AG04450 (cell line): Measurements from ENCODE around the gene LHX3. TPM values are rescaled to one million over a fixed set of nuclear protein-coding genes. Genes with fewer than 3 reads are reported as not detected.

Source experiments
- CTCF ChIA-PET: fragments of 300-600, 350-600 bp; formaldehyde crosslinking; extraction: SDS; loops from one replicate; lab custom pipeline; 2022; ENCODE audit warnings: antibody characterized with exemption, inconsistent platforms; lab: Charles Lee
- POLR2A ChIA-PET: fragments of 350-600 bp; formaldehyde crosslinking; extraction: SDS; loops from one replicate; lab custom pipeline; 2021; ENCODE audit warnings: antibody characterized with exemption, inconsistent platforms; lab: Yijun Ruan, JAX
- DNase-seq: peaks from one replicate; pipeline ENCODE4 v3.0.0-alpha.2; 2011; ENCODE audit warnings: low read depth, low spot score
- H3K27ac ChIP-seq: one replicate; pipeline ENCODE4 v1.5.1; 2012; ENCODE audit warnings: low read depth, low read length, control low read depth
- H3K27me3 ChIP-seq: one replicate; pipeline ENCODE4 v1.6.0; 2012; ENCODE audit warnings: low read length; ENCODE audit not compliant: control insufficient read depth, insufficient read depth
- H3K4me3 ChIP-seq: 2 replicates; pipeline ENCODE4 v1.5.1; 2011; ENCODE audit warnings: mild to moderate bottlenecking, low read depth, low read length, control low read depth
- H3K9me3 ChIP-seq: 2 replicates; pipeline ENCODE4 v1.5.1; 2012; ENCODE audit warnings: low read length; ENCODE audit not compliant: control insufficient read depth, insufficient read depth
- CTCF ChIP-seq: IDR thresholded peaks from 2 replicates; pipeline ENCODE4 v1.5.1; 2011; ENCODE audit warnings: low read depth, low read length, control low read depth, inconsistent platforms
- polyA plus RNA-seq: library from polyadenylated mRNA; depleted of rRNA; stranded (reverse); fragments of >200 nt; gene quantifications from 2 replicates; pipeline ENCODE4 v1.2.3, GENCODE V29; 2011

LHX3 gene
- polyA plus RNA-seq, 1 experiment, result not detected

GRCh38 chr9:136233868-136234267 lies 28.9 kb upstream of the LHX3 start:
- Histone ChIP-seq H3K9me3 (no peaks in the 10 kb centered on the region; the same call in 1 of the 2 replicates), H3K27ac (no peak overlapping the region), H3K27me3 (no peaks in the 10 kb centered on the region), H3K4me3 (no peak overlapping the region)
- ChIA-PET CTCF (interaction anchor here (0.9 kb wide), 1 partner anchor 9 kb away, joined by 3 read pairs; no protein-coding TSS in a partner anchor), POLR2A (no interaction called here)
- no peak for DNase-seq
- no peak for TF ChIP-seq CTCF

- POLR2A ChIA-PET, result no interaction called here
- Histone ChIP-seq H3K27ac (no peak overlapping the region), H3K9me3 (no peaks in the 10 kb centered on the region; the same call in 1 of the 2 replicates), H3K27me3 (no peaks in the 10 kb centered on the region), H3K4me3 (no peak overlapping the region)
- CTCF ChIA-PET, result interaction anchor here (0.9 kb wide), 1 partner anchor 9 kb away, joined by 3 read pairs; no protein-coding TSS in a partner anchor
- no peak for TF ChIP-seq CTCF
- no peak for DNase-seq
These were observed 28.5 kb upstream of the LHX3 start for GRCh38 chr9:136233411-136233810.

GRCh38 chr9:136232969-136233368 lies 28.0 kb upstream of the LHX3 start:
- H3K9me3 ChIP-seq, result no peaks in the 10 kb centered on the region; the same call in 1 of the 2 replicates
- DNase-seq, result no peak
- no peak overlapping the region for H3K27ac ChIP-seq
- no peaks in the 10 kb centered on the region for H3K27me3 ChIP-seq
- POLR2A ChIA-PET, result no interaction called here
- CTCF ChIA-PET, result no interaction called here
- no peak overlapping the region for H3K4me3 ChIP-seq
- no peak for TF ChIP-seq CTCF

GRCh38 chr9:136231478-136232297 lies 26.8 kb upstream of the LHX3 start:
- ChIA-PET POLR2A (no interaction called here), CTCF (no interaction called here)
- TF ChIP-seq CTCF, result no peak
- H3K4me3 ChIP-seq, result no peak overlapping the region
- no peak overlapping the region for H3K27ac ChIP-seq
- H3K9me3 ChIP-seq, result no peaks in the 10 kb centered on the region; the same call in 1 of the 2 replicates
- H3K27me3 ChIP-seq, result no peaks in the 10 kb centered on the region
- DNase-seq, result no peak

- Histone ChIP-seq H3K4me3 (no peak overlapping the region), H3K27me3 (no peaks in the 10 kb centered on the region), H3K27ac (no peak overlapping the region), H3K9me3 (no peaks in the 10 kb centered on the region; the same call in 1 of the 2 replicates)
- TF ChIP-seq CTCF, result no peak
- ChIA-PET CTCF (no interaction called here), POLR2A (no interaction called here)
- DNase-seq, result no peak
These were observed 25.8 kb upstream of the LHX3 start for GRCh38 chr9:136230773-136231172.
